GM12878 (cell line): ENCODE measurements around the gene EXOSC10. TPM values are rescaled to one million over a fixed set of nuclear protein-coding genes. Genes with fewer than 3 reads are reported as not detected.

Source experiments
- ATAC-seq: fragments of 200-7000 bp; cut with Tn5 transposase; 3 replicates; pipeline ENCODE4 v1.9.1; 2020; ENCODE audit warnings: mild to moderate bottlenecking, moderate library complexity
- BruUV-seq: library from RNA; stranded (reverse); fragments of 400-500 nt; replicated peaks from 2 replicates; lab custom pipeline; 2021; lab: Mats Ljungman, UMichigan
- CTCF ChIA-PET: fragments of 300-600 bp; sonication (Branson Sonifier 250); formaldehyde crosslinking; extraction: SDS; loops from one replicate; lab custom pipeline; 2021; ENCODE audit warnings: inconsistent platforms; lab: Yijun Ruan, JAX
- POLR2A ChIA-PET: fragments of 350-600 bp; formaldehyde crosslinking; extraction: SDS; loops from one replicate; lab custom pipeline; 2021; ENCODE audit warnings: inconsistent platforms; lab: Charles Lee
- RAD21 ChIA-PET: fragments of 300-600 bp; sonication (Branson Sonifier 250); formaldehyde crosslinking; loops from one replicate; lab custom pipeline; 2023; ENCODE audit warnings: antibody characterized with exemption; ENCODE audit not compliant: unreplicated experiment; lab: Charles Lee
- SMC1A ChIA-PET: fragments of 300-600 bp; sonication (Branson Sonifier 250); formaldehyde crosslinking; loops from one replicate; lab custom pipeline; 2023; ENCODE audit not compliant: unreplicated experiment, uncharacterized antibody; lab: Charles Lee
- DNase-seq: peaks from one replicate; pipeline ENCODE4 v3.0.0-alpha.2; 2011; ENCODE audit warnings: low read depth, low spot score
- FAIRE-seq: peaks from 3 replicates; lab custom pipeline; 2011; peaks lifted over from hg19 to GRCh38; lab: Jason Lieb, UNC
- H2AFZ ChIP-seq: 2 replicates; pipeline ENCODE4 v1.6.0; 2011; ENCODE audit warnings: low read depth, low read length, control low read depth; ENCODE audit not compliant: control insufficient read depth
- H3K27ac ChIP-seq: 2 replicates; pipeline ENCODE4 v1.5.1; 2011; ENCODE audit warnings: control low read depth; ENCODE audit not compliant: control insufficient read depth, insufficient read depth
- H3K27me3 ChIP-seq, 2 experiments: replicated peaks in 1 of 2; 2 replicates each; pipeline versions ENCODE4 v1.6.0 to v1.6.1; 2011; ENCODE audit warnings: low read length in 1 of 2; ENCODE audit not compliant: control insufficient read depth in 2 of 2, insufficient read depth in 2 of 2
- H3K36me3 ChIP-seq, 2 experiments: 2 replicates each; pipeline ENCODE4 v1.5.1; 2011; ENCODE audit warnings: low read length in 1 of 2; ENCODE audit not compliant: control insufficient read depth in 2 of 2, insufficient read depth in 2 of 2
- H3K4me1 ChIP-seq: 2 replicates; pipeline ENCODE4 v1.6.1; 2011; ENCODE audit warnings: mild to moderate bottlenecking, low read length, moderate library complexity, mixed read lengths; ENCODE audit not compliant: control insufficient read depth, insufficient read depth
- H3K4me2 ChIP-seq: 2 replicates; pipeline ENCODE4 v1.6.0; 2011; ENCODE audit warnings: control low read depth; ENCODE audit not compliant: control insufficient read depth, insufficient read depth
- H3K4me3 ChIP-seq: fragments of 200-600 bp; sonication (generic); 2 replicates; pipeline ENCODE4 v1.5.1; 2016
- H3K79me2 ChIP-seq: 2 replicates; pipeline ENCODE4 v1.6.0; 2011; ENCODE audit warnings: low read length; ENCODE audit not compliant: control insufficient read depth, insufficient read depth
- H3K9ac ChIP-seq: 2 replicates; pipeline ENCODE4 v1.8.0; 2011; ENCODE audit warnings: low read length, control low read depth, mixed read lengths; ENCODE audit not compliant: control insufficient read depth, insufficient read depth
- H3K9me3 ChIP-seq: replicated peaks from 3 replicates; pipeline ENCODE4 v1.5.1; 2011; ENCODE audit warnings: mild to moderate bottlenecking, low read length; ENCODE audit not compliant: control insufficient read depth, insufficient read depth
- H4K20me1 ChIP-seq: 2 replicates; pipeline ENCODE4 v1.6.0; 2011; ENCODE audit not compliant: control insufficient read depth, insufficient read depth
- CHD2 ChIP-seq: IDR thresholded peaks from 2 replicates; pipeline ENCODE4 v1.6.1; 2011; ENCODE audit warnings: low read depth, low read length, improper control_type of control experiment, borderline replicate concordance
- JUNB ChIP-seq: IDR thresholded peaks from 2 replicates; pipeline ENCODE4 v1.6.1; 2016; ENCODE audit warnings: antibody characterized with exemption, mild to moderate bottlenecking
- RCOR1 ChIP-seq: conservative IDR thresholded peaks from 2 replicates; pipeline ENCODE4 v1.6.1; 2012; ENCODE audit warnings: low read depth, low read length, improper control_type of control experiment
- SIN3A ChIP-seq: IDR thresholded peaks from 2 replicates; pipeline ENCODE4 v1.6.1; 2012; ENCODE audit warnings: low read depth, low read length, improper control_type of control experiment
- TBL1XR1 ChIP-seq: IDR thresholded peaks from 2 replicates; pipeline ENCODE4 v1.6.1; 2012; ENCODE audit warnings: low read depth, low read length, improper control_type of control experiment
- ZNF622 ChIP-seq: fragments of 450-650 bp; IDR thresholded peaks from 2 replicates; pipeline ENCODE4 v1.6.1; 2017; ENCODE audit warnings: mild to moderate bottlenecking, inconsistent platforms
- WGBS: methylation state at CpG from one replicate; pipeline ENCODE4 v1.1.6; 2016; ENCODE audit warnings: low lambda C conversion rate; ENCODE audit not compliant: insufficient replicate concordance, insufficient coverage; ENCODE audit errors: missing lambda C conversion rate; 5-methylcytosine and 5-hydroxymethylcytosine counted together
- in situ Hi-C: fragments of 300-500 bp; cut with MboI; formaldehyde crosslinking; loops from 9 replicates; pipeline ENCODE4 v1.14.3; 2018; ENCODE audit warnings: mixed read lengths
- intact Hi-C: fragments of 100-400 bp; cut with micrococcal nuclease; formaldehyde crosslinking; loops from one replicate; pipeline ENCODE4 v1.14.2; 2022; ENCODE audit not compliant: unreplicated experiment
- polyA plus RNA-seq, 11 experiments: library from polyadenylated mRNA; depleted of rRNA in 4 of 11; unstranded in 6 of 11; stranded (reverse) in 5 of 11; fragments of >200 nt; fragmentation: Nextera tagmentation in 4 of 11; fragmentation: Illumina TruSeq in 1 of 11; extraction: Ambion mirVana in 4 of 11; extraction: Trizol in 1 of 11; gene quantifications; 1 replicate in 1 of 11; 2 replicates in 10 of 11; pipeline versions ENCODE4 v1.2.1 to v1.2.3, GENCODE V29; 2011 to 2016; ENCODE audit warnings: inconsistent platforms in 2 of 11, missing spikeins in 2 of 11, low read depth in 1 of 11
- total RNA-seq, 4 experiments: library from RNA; depleted of rRNA in 3 of 4; stranded (reverse); fragments of >200 nt in 3 of 4; fragmentation: Illumina TruSeq in 1 of 4; extraction: Trizol in 1 of 4; gene quantifications; 2 replicates each; pipeline versions ENCODE4 v1.2.1 to v1.2.3, GENCODE V29; 2013 to 2021
- TF ChIP-seq, protein P1 (sequence below): fragments of 450-650 bp; formaldehyde crosslinking; IDR thresholded peaks from 2 replicates; pipeline ENCODE4 v1.4.0; 2022; ENCODE audit warnings: mild to moderate bottlenecking, moderate library complexity
- TF ChIP-seq, protein P2 (sequence below): fragments of 450-650 bp; IDR thresholded peaks from 2 replicates; pipeline ENCODE4 v1.6.1; 2017; ENCODE audit warnings: low read depth, mild to moderate bottlenecking, moderate library complexity
- TF ChIP-seq, protein P3 (sequence below): fragments of 450-650 bp; IDR thresholded peaks from 2 replicates; pipeline ENCODE4 v1.6.1; 2016; ENCODE audit warnings: mild to moderate bottlenecking, moderate library complexity, borderline replicate concordance
- TF ChIP-seq, protein P4 (sequence below): fragments of 450-650 bp; formaldehyde crosslinking; IDR thresholded peaks from 2 replicates; pipeline ENCODE4 v1.5.0; 2022; ENCODE audit warnings: mild to moderate bottlenecking, missing genetic modification characterization

EXOSC10 gene
- total and polyA plus RNA-seq, 10 of the 15 experiments (the other 5 are each of a cell fraction or from before 2014, with no cell fraction given): 16.2 to 86.5 (median 66.4) TPM

DNA sequence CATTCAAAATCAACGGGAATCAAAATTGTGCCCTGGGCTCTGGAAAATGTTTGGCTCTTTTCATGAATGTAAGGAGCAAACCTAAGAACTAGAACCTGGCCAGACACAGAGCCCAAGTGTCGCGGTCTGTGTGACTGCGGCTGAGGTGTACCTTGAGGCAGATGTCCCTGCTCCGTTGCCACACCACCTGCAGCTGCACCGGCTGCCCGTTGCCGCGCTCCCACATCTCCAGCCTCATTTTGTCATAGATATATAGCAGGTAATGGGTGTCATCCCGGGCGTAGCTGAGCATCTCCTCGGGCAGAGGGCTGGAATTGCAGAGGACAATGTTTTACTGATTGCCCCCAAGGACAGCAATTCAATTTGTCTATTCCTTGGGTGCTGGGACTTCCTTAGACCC, 18.7 kb downstream of the EXOSC10 start (continued):
- TF ChIP-seq, protein P1, sequence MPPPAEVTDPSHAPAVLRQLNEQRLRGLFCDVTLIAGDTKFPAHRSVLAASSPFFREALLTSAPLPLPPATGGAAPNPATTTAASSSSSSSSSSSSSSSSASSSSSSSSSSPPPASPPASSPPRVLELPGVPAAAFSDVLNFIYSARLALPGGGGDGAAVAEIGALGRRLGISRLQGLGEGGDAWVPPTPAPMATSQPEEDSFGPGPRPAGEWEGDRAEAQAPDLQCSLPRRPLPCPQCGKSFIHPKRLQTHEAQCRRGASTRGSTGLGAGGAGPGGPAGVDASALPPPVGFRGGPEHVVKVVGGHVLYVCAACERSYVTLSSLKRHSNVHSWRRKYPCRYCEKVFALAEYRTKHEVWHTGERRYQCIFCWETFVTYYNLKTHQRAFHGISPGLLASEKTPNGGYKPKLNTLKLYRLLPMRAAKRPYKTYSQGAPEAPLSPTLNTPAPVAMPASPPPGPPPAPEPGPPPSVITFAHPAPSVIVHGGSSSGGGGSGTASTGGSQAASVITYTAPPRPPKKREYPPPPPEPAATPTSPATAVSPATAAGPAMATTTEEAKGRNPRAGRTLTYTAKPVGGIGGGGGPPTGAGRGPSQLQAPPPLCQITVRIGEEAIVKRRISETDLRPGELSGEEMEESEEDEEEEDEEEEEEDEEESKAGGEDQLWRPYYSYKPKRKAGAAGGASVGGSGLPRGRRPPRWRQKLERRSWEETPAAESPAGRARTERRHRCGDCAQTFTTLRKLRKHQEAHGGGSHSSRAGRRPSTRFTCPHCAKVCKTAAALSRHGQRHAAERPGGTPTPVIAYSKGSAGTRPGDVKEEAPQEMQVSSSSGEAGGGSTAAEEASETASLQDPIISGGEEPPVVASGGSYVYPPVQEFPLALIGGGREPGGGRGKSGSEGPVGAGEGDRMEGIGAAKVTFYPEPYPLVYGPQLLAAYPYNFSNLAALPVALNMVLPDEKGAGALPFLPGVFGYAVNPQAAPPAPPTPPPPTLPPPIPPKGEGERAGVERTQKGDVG (CRISPR knock-in tag): no peak
- no peak for TF ChIP-seq RCOR1
- no peak for TF ChIP-seq ZNF622
- TF ChIP-seq, protein P2, sequence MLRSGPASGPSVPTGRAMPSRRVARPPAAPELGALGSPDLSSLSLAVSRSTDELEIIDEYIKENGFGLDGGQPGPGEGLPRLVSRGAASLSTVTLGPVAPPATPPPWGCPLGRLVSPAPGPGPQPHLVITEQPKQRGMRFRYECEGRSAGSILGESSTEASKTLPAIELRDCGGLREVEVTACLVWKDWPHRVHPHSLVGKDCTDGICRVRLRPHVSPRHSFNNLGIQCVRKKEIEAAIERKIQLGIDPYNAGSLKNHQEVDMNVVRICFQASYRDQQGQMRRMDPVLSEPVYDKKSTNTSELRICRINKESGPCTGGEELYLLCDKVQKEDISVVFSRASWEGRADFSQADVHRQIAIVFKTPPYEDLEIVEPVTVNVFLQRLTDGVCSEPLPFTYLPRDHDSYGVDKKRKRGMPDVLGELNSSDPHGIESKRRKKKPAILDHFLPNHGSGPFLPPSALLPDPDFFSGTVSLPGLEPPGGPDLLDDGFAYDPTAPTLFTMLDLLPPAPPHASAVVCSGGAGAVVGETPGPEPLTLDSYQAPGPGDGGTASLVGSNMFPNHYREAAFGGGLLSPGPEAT: no peak
- TF ChIP-seq, all 136 proteins: peak for 0

DNA sequence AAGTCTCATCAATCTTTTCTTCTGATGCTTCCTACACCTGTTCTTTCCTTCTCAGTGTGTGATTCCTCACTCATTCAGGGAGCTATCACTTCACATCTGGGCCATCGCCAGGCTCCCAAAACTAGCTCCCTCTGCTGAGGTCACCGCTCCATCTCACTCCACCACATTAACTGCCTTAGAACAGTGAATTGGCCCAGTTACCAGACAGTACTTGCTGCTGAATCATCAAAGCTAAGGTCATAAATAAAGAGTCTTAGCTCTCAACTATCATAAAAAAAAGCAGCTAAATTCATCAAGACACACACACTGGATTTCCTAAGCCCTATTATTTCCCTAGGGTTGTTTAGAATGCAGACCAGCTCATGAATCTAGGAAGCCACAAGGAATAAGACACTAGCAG, 21.0 kb downstream of the EXOSC10 start:
- Histone ChIP-seq H4K20me1 (no peaks in the 10 kb centered on the region), H3K9ac (no peak overlapping the region), H3K36me3 (peaks cover 20 to 32% of the 10 kb centered on the region in 2 experiments), H3K79me2 (no peaks in the 10 kb centered on the region), H3K9me3 (no peaks in the 10 kb centered on the region), H2AFZ (no peak overlapping the region), H3K4me3 (no peak overlapping the region), H3K4me2 (no peak overlapping the region), H3K27me3 (no peaks in the 10 kb centered on the region), H3K27ac (no peak overlapping the region), H3K4me1 (no peaks in the 10 kb centered on the region; the same call in none of the 2 replicates)
- BruUV-seq: no TSS peak
- ATAC-seq (no peak), FAIRE-seq (no peak), DNase-seq (no peak)
- ChIA-PET CTCF (interaction anchor here (0.5 to 1.3 kb wide), 2 partner anchors 11 to 41 kb away, joined by 3 to 8 read pairs; no protein-coding TSS in a partner anchor), SMC1A (interaction anchor here (3.1 kb wide), 1 partner anchor 41 kb away, joined by 10 read pairs; no protein-coding TSS in a partner anchor), POLR2A (no interaction called here), RAD21 (no interaction called here)
- in situ Hi-C loops: no loop called here
- intact Hi-C loops: no loop called here
- 100% methylated on average over 2 of the region's 2 CpGs for WGBS
- no peak for TF ChIP-seq JUNB
- TF ChIP-seq, protein P3, sequence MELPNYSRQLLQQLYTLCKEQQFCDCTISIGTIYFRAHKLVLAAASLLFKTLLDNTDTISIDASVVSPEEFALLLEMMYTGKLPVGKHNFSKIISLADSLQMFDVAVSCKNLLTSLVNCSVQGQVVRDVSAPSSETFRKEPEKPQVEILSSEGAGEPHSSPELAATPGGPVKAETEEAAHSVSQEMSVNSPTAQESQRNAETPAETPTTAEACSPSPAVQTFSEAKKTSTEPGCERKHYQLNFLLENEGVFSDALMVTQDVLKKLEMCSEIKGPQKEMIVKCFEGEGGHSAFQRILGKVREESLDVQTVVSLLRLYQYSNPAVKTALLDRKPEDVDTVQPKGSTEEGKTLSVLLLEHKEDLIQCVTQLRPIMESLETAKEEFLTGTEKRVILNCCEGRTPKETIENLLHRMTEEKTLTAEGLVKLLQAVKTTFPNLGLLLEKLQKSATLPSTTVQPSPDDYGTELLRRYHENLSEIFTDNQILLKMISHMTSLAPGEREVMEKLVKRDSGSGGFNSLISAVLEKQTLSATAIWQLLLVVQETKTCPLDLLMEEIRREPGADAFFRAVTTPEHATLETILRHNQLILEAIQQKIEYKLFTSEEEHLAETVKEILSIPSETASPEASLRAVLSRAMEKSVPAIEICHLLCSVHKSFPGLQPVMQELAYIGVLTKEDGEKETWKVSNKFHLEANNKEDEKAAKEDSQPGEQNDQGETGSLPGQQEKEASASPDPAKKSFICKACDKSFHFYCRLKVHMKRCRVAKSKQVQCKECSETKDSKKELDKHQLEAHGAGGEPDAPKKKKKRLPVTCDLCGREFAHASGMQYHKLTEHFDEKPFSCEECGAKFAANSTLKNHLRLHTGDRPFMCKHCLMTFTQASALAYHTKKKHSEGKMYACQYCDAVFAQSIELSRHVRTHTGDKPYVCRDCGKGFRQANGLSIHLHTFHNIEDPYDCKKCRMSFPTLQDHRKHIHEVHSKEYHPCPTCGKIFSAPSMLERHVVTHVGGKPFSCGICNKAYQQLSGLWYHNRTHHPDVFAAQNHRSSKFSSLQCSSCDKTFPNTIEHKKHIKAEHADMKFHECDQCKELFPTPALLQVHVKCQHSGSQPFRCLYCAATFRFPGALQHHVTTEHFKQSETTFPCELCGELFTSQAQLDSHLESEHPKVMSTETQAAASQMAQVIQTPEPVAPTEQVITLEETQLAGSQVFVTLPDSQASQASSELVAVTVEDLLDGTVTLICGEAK: no peak
- no peak for TF ChIP-seq SIN3A
- TF ChIP-seq CHD2: no peak
- TF ChIP-seq TBL1XR1: no peak
- TF ChIP-seq, protein P4, sequence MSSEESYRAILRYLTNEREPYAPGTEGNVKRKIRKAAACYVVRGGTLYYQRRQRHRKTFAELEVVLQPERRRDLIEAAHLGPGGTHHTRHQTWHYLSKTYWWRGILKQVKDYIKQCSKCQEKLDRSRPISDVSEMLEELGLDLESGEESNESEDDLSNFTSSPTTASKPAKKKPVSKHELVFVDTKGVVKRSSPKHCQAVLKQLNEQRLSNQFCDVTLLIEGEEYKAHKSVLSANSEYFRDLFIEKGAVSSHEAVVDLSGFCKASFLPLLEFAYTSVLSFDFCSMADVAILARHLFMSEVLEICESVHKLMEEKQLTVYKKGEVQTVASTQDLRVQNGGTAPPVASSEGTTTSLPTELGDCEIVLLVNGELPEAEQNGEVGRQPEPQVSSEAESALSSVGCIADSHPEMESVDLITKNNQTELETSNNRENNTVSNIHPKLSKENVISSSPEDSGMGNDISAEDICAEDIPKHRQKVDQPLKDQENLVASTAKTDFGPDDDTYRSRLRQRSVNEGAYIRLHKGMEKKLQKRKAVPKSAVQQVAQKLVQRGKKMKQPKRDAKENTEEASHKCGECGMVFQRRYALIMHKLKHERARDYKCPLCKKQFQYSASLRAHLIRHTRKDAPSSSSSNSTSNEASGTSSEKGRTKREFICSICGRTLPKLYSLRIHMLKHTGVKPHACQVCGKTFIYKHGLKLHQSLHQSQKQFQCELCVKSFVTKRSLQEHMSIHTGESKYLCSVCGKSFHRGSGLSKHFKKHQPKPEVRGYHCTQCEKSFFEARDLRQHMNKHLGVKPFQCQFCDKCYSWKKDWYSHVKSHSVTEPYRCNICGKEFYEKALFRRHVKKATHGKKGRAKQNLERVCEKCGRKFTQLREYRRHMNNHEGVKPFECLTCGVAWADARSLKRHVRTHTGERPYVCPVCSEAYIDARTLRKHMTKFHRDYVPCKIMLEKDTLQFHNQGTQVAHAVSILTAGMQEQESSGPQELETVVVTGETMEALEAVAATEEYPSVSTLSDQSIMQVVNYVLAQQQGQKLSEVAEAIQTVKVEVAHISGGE (CRISPR knock-in tag): no peak
